GM21447 (cell line): ENCODE results near the gene TEX9.

Experiments
- ATAC-seq: cut with Tn5 transposase; IDR thresholded peaks from one replicate; pipeline ENCODE4 v1.9.1; 2021; ENCODE audit not compliant: unreplicated experiment

Gene TEX9

DNA sequence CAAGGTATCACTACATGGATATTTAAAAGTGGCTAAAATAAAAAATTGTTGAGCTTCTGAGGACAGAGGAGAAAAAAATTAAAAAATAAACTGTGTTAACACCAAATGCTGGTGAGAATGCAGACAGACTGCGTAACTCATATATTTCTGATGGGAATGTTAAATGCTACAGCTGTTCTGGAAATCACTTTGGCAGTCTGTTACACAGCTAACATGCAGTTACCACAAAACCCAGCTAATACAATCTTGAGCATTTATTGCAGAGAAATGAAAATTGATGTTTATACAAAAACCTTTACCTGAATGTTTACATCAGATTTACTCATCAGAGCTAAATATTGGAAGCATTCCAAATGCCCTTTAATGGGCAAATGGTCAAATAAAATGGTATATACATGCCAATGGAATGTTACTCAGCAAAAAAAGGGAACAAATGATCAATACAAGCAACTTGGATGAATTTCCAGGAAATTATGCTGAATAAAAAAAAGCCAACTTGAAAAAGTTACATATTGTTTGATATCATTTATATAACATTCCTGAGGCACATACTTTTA is 75.1 kb downstream of the TEX9 start:
- no peak for ATAC-seq

DNA sequence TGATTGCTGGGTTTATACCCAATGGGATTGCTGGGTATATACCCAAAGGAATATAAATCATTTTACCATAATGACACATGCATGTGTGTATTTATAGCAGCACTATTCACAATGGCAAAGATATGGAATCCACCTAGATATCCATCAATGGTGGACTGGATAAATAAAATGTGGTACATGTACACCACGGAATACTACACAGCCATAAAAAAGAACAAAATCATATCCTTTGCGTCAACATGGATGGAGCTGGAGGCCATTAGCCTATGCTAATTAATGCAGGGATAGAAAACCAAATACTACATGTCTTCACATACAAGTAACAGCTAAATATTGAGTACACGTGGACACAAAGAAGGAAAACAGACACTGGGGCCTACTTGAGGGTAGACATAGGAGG is 77.1 kb downstream of the TEX9 start:
- no peak for ATAC-seq

DNA sequence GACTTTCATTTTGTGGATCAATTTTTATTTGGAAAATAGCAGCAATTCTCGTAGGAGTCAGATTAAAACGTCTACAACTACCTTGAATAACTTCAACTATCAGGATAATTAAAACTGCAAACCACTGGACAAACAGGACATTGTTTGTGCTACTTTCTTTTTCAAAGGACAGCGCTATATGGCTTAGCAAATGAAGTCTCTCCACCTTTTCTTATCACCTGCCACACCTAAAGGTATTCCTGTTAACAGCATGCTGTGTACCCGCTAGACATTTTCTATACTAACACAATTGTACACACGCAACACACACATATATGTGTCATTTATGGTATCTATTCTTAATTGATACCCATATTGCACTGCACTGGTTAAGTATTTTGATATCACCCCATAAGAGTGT is 80.5 kb downstream of the TEX9 start:
- ATAC-seq = no peak

DNA sequence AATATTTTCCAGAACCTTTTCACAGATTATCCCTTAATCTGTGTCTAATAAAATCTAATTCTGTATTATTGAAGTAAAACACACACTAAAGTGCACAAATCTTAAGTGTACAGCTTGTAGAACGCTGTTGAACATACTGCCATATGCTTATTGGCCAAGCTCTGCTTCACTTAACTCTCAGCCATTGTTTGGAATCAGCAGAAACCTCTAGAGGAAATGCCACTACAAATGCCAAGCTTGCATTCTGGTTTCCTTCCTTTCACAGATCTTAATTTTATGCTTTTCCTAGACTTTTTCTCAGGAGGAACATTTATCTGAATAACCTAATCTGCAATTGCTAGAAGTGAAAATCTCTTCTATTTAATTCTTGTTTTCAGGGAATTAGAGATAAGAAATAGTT is 89.6 kb downstream of the TEX9 start:
- no peak for ATAC-seq

DNA sequence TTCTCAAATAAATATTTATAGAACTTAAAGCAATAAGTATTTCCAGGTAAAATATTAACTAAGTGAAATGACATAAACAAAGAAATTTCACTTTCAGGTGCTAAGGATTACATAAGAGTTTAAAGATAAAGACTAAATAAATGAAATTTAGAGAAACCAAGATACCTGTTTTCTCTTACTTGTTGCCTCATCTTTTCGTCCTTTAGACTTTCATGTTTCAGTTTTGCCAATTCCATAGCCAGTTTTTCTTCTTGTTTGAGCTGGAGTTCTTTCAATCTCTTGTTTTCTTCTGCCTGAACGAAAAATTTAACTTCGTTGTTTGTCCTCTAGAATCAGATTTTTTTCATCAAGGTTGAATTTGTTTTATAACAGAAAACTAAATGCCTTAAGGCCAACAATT is 91.0 kb downstream of the TEX9 start:
- ATAC-seq = no peak

DNA sequence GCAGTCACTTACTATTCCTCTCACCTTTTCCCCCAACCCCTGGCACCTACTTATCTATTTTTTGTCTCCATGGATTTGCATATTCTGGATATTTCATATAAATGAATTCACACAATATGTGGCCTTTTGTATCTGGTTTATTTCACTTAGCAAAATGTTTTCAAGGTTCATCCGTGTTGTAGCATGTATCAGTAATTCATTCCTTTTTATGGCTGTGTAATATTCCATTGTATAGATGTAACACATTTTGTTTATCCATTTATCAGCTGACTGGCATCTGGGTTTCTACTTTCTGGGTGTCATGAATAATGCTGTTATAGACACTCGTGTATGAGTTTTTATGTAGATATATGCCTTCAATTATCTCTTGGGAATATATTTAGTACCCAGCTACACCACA is 93.9 kb downstream of the TEX9 start:
- no peak for ATAC-seq

DNA sequence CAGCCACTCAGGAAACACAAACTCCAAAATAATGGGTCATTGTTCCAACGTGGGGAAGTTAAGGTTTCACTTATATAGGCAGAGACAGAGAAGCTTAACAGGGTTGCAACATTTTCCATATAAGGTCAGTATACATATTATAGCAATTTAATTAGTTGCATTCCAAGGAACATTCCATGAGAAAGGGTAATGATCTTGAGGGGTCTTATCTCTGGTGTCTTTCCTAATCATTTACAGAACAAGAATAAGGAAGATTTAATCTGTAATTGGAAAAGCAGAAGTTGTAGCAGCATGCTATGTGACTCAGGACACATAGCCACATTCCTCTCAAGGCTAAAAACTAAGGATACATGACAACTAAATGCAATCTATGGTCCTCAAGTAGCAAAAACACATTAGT is 94.8 kb downstream of the TEX9 start:
- ATAC-seq = no peak

DNA sequence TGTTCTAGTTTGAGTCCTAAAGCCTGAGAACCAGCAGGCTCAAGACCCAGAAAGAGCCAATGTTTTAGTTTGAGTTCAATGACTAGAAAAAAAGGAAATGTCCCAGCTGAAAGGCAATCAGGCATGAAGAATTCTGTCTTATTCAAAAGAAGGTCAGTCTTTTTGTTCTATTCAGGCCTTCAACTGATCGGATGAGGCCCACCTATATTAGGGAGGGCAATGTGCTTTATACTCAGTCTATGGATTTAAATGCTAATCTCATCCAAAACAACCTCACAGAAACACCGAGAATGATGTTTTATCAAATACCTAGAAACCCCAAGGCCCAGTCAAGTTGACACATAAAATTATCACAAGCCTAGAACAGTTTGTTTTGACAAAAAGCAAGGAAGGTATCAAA is 95.7 kb downstream of the TEX9 start:
- ATAC-seq = no peak

DNA sequence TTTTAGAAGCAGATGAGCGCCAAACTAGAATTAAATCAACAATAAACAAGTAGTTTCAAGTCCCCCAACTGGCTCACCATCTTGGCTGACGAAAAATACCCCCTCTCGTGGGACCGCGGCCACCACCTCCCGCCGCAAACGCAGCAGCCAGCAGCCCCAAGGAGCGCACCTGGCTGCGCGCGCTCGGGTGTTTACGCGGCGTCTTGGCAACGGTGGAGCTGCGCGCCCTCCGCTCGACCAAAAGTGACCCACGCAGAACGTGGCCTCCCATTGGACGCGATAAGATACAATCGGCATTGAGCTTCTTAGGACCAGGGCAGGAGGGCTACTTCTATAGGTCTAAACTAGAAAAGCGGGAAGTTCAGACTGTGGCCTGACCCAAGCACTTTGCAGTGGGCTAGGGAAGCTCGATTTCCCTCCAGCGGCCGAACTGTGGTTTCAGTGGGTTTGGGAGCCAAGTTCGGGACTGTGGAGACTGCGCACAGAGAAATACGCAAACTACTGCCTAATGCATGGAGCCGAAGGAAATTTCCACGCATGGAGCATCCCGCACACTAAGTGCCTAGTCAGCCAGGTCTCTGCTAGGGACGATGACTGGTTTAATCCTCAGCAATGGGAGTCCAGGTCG is 99.8 kb downstream of the TEX9 start, which contains the start of gene MNS1:
TSS of gene MNS1 (minus strand) at position 245 of the 628 bp plus-strand sequence. CDS start at position 80, 165 bp downstream.
- peak; percentile 98 for ATAC-seq

DNA sequence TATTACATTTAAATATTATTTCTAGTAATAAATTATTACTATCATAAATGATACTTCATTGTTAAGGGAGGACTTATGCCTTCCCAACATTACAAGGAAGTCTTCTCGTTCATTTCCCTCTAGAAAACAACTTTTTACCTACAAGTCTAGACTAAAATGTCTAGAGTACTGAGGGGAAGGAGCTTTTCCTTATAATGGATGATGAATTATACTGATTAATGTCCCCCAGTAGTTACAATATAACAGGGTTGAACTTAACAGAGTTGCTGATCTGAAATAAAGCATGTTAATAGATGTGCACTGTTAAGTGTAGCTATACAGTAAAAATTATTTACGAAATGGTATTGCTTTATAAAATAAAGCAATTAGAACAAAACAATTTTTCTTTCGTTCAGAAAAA is 102.4 kb downstream of the TEX9 start:
- ATAC-seq = no peak

DNA sequence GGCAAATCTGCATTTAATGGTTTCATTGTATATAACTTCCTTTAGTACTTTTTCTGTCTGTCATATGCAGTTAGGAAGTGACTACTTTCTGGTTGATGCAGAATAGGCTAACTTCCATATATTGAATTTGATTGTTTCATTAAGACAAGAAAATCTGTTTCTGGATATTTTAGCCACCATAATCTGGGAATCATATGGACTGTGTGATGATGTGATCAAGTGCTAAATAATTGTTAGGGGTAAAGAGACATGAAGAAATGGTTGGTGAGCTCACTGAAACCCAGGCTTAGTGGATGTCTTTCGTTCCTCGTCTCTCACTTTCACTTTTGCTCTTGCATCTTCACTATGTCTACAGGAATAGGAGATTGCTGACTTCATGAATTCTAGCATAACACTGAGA is 103.2 kb downstream of the TEX9 start:
- ATAC-seq = peak; percentile 42

DNA sequence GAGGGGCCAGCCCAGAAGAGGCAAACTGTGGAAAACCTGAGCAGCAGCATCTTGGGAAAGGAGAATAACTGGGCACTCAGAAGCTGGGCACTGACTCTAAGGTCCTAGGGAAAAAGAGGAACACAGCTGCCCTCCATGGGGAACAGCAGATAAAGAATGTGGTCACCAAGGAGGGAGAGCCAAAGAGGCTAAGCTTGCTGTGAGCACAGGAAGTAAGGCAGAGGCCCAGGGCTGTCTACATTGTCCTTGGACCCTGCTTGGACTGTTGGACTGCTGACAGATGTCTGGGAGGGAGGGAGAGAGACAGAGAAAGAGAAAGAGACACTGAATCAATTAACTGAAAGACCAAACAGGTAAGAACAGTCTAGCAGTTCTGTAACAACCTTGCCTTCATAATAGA is 104.3 kb downstream of the TEX9 start:
- ATAC-seq = no peak

DNA sequence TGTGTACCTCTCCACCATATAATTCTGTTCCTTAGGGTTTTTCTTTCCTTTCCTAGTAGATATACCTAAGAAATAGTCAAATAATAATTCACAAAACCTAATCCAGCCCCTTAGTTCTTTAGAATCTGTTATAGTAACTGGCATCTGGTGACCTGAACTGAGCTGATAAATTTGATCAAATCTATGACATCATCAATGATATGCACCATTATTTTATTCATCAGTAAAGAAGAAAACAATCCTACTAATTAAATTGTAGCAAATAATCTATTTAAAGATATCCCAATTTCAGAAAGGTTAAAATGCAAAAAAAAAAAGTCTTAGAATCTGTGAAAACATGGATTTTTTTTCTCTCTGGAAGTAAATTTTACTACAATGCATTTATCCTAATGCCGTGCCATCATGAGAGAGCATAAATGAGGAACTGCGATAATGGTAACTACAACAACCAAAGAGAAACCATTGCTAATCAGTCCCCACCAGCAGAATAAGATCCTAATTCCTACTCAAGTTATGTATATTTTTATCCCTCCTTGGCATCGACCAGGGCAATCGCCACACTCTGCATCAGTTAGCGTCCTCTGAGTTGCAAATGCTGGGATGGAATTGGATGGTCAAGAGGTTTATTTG is 106.3 kb downstream of the TEX9 start:
- no peak for ATAC-seq

DNA sequence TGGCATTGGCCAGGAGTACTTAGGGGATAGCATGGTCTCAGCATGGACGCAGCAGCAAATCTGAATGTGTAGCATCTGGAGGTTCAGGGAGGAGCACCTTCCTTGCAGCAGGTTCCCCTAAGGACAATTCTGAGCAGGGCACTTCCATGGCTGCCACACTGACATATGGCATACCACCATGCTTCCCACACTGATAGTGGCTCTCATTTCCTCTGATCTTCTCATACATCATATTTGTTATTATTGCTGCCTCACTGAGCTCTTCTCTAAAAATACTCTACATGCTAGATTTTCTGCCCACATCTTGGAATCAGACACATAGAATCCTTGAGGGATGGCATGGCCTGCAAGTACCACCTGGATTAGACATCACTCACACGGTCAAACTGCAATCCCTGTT is 107.1 kb downstream of the TEX9 start:
- ATAC-seq = no peak

DNA sequence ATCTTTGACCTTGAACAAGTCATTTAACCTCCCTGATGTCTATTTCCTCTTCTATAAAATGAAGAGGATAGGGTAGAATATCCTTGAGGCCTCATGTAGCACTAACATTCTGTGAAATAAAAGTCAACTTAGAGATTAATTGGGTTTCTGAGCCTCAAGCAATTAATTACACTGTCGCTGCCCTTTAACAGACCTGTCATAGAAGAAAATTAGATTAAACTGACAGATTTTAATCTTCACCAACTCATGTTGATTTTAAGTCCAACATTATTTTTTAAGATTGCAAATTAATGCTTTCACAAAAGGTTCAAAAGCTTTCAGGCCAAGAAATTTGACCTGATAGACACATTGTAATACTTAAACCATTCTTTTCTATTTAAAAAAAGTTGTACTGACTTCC is 107.8 kb downstream of the TEX9 start:
- ATAC-seq = no peak

DNA sequence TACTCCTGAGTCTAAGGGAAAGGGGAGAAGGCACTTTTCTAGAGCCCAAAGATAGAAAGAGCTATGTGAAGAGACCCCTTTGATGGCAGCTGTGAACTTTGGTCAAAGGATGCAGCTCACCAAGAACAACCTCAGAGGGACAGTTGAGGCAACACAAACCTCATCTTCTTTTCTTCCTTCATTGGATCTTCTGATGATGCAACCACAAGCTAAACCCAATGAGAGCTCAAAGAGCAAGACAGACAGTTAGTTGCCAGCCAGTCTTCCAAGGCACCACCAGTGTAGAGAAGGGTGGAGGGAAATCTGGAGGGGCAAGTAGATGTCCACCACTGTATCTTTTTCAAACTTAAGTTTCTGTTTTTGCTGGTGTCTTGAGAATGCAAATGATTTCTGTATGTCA is 110.1 kb downstream of the TEX9 start:
- ATAC-seq = no peak
